DMS53 treated with DMSO at 0.1 percent for 48 hours (cell line): ENCODE data around the gene INPP4A.

Source experiments
- DNase-seq: peaks from one replicate; lab custom pipeline; 2025; ENCODE audit not compliant: unreplicated experiment; lab: John Stamatoyannopoulos, UW

INPP4A gene

GRCh38 chr2:98459496-98460175 is 15.0 kb downstream of the INPP4A start:
- no peak for DNase-seq

GRCh38 chr2:98460573-98461497 is 16.2 kb downstream of the INPP4A start:
- DNase-seq = no peak

- DNase-seq = no peak
These were observed 16.9 kb downstream of the INPP4A start for GRCh38 chr2:98461498-98462049.

DNA sequence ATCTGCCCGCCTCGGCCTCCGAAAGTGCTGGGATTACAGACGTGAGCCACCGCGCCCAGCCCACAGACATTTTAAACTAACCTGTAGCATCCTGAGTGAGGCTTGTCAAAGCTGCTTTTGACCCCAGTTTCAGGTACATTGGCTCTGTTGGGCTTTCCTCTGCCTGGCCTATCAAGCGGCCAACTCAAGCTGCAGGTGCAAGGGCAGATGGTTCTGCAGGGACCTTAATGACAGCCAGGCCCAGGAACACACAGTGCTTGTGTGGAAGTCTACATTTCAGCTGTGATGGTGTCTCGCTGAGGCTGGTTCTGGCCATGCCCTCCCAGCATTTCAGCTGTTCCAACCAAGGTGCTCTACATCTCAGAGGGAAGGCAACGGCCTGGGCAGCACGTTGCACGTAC is 18.4 kb downstream of the INPP4A start:
- DNase-seq = no peak

GRCh38 chr2:98463551-98463971 is 18.9 kb downstream of the INPP4A start:
- no peak for DNase-seq

DNA sequence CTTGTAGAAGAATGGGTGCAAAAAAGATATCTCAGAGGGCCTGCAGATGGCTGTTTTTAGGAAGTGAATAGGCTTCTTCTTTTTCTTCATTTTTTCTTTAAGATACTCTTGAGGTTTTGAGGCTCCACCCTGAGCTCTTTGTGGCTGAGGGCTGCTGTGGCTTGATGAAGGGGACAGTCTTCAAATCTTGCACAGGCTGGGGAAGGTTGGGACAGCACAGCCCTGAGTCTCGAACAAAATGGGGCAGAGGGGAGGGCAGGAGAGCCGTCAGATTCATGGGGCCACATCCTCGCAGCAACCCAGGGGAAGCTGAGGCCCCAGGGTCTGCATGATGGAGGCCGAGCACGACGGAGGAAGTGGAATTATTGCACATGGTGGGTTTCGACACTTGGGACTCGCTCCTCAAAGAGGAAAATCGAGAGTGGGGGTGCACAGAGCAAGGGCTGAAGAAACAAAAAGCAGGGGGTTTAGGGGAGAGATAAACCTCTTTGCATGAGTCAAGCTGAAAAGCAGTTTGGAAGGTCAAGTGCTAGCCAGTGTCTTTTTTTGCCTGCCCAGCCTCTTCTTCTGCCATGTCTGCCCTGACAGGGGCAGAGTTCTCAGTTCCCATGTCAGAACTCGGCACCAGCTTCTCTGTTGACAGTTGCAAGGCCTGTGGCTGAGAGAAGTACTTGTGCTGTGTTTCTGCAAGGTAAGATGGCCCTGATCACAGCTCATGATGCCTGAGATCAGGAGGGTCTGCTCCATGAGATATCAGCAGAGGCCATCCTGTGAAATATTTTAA is 19.5 kb downstream of the INPP4A start:
- no peak for DNase-seq

- DNase-seq = no peak
These were observed 20.2 kb downstream of the INPP4A start for GRCh38 chr2:98464772-98465310.

DNA sequence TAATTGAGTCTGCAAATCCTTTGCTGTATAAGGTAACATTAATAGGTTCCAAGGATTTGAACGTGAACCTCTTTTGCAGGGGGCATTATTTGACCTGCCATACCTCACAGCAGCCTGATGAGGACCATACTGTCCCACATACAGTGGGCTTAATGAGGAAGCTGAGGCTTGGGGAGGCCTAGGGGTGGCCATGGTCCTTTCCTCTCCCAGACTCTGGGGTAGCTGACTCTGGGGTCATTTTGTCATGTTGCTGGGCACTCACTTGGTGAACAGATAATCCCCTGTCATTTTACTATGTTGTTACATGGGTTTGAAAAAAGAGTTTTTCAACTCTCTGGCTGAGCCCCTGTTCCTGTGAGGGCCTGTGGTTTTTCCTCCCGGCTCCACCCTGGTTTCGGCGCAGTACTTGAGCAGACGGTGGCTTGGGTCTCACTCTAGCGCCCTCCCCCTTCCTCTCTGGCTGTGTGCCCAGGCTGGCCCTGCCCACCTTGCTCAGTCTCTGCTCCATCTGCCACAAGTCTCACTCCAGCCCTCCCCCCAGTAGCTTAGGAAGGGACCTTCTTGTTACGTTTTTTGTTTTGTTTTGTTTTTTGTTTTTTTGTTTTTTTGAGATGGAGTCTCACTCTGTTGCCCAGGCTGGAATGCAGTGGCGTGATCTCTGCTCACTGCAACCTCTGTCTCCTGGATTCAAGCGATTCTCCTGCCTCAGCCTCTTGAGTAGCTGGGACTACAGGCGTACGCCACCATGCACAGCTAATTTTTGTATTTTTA is 21.0 kb downstream of the INPP4A start:
- no peak for DNase-seq

- DNase-seq = no peak
These were observed 22.5 kb downstream of the INPP4A start for GRCh38 chr2:98467082-98467536.

GRCh38 chr2:98467652-98468051 is 23.0 kb downstream of the INPP4A start:
- no peak for DNase-seq

DNA sequence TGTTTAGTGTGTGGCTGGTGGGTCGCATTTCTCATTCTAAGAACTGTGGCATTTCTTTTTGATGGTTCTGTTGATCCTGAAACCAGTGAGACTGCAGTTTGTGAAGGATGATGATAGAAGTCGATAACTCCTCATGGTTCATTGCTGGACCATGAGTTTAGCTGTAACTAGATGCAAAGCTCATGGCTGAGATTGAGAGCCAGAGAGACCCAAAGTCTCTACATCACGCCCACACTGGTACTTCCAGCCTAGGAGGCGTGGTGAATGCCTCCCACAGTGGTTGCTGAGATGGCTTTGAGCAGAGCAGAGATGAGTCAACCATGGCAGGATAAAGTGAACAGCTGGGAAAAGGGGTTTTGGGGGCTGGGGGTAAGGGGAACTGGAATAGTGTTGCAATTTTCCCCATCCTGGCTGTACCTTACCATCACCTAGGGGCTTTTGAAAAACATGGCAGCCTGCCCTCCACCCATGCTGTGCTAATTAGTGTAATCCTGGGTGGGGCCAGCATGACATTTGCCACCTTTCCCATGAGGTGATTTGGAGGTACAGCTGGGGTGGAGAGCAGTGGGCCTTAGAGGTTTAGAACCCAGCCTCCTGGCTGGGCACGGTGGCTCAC is 24.1 kb downstream of the INPP4A start:
- DNase-seq = no peak

GRCh38 chr2:98469862-98470544 is 25.3 kb downstream of the INPP4A start:
- no peak for DNase-seq

DNA sequence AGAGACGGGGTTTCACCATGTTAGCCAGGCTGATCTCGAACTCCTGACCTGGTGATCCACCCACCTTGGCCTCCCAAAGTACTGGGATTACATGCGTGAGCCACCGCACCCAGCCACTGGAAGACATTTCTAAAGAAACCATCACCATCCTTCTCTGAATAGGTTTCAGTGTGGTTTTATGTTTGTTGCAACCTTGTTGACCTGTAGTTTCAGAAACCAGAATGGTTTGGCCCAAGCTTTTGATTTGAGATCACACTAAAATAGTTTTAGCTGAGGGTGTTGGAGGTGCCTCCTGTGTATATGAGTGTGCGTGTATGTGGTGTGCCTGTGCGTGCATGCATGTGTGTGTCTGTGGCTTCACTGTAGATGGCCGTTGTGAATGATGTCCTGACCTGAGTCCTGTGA is 26.2 kb downstream of the INPP4A start:
- no peak for DNase-seq

- DNase-seq = no peak
These were observed 26.9 kb downstream of the INPP4A start for GRCh38 chr2:98471402-98472131.

- no peak for DNase-seq
These were observed 27.5 kb downstream of the INPP4A start for GRCh38 chr2:98472132-98472650.

DNA sequence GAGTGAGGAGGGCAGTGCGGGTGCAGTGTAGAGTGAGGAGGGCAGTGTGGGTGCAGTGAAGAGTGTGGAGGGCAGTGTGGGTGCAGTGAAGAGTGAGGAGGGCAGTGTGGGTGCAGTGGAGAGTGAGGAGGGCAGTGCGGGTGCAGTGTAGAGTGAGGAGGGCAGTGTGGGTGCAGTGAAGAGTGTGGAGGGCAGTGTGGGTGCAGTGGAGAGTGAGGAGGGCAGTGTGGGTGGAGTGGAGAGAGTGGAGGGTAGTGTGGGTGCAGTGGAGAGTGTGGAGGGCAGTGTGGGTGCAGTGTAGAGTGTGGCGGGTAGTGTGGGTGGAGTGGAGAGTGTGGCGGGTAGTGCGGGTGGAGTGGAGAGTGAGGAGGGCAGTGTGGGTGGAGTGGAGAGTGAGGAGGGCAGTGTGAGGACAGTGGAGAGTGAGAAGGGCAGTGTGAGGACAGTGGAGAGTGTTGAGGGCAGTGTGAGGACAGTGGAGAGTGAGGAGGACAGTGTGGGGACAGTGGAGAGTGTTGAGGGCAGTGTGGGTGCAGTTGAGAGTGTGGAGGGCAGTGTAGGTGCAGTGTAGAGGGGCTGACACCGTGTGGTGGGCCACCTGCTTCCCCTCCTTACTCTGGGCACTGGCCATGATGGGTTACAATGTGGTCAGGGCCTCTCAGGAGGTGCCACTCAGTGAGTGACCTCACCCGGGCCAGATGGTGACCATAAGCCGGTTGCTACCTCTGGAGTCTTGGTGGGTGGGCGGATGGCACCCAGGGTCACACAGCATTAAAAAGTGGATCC is 28.5 kb downstream of the INPP4A start:
- DNase-seq = no peak

- DNase-seq = no peak
These were observed 29.5 kb downstream of the INPP4A start for GRCh38 chr2:98473995-98474780.
